ENCODE data around the gene VSIR. TPM values are rescaled to one million over a fixed set of nuclear protein-coding genes. Genes with fewer than 3 reads are reported as not detected.

Gene VSIR
- total RNA-seq, 3 donors from 2014 or later (not counting 1 experiment from before 2014, with no cell fraction given) = 134 to 193 (median 178) TPM

GRCh38 chr10:71742301-71743088, 30.8 kb downstream of the VSIR start:
- no peaks in the 10 kb centered on the region for H3K27me3 ChIP-seq (ENCODE audit: control insufficient read depth, insufficient read depth, low read length)
- H3K27ac ChIP-seq (ENCODE audit: low read length) = peak overlapping the region; percentile 60
- DNase-seq = peak; percentile 47 to 70
- no peaks in the 10 kb centered on the region for H3K9me3 ChIP-seq (ENCODE audit: control insufficient read depth, insufficient read depth, low read length)
- peaks cover 98% of the 10 kb centered on the region for H3K4me1 ChIP-seq (ENCODE audit: control insufficient read depth, insufficient read depth, low read length)
- peaks cover 77 to 90% of the 10 kb centered on the region in 2 donors for H3K4me1 Mint-ChIP-seq
- no peaks in the 10 kb centered on the region for H3K9me3 Mint-ChIP-seq
- H3K4me3 ChIP-seq (ENCODE audit: low read length) = no peak overlapping the region
- H3K27me3 Mint-ChIP-seq (ENCODE audit: low read depth in 2 of 2) = no peaks in the 10 kb centered on the region
- H3K36me3 ChIP-seq (ENCODE audit: control insufficient read depth, insufficient read depth, low read length) = no peaks in the 10 kb centered on the region
- WGBS (ENCODE audit: insufficient coverage) = 29% methylated on average over 10 of the region's 10 CpGs
- intact Hi-C loops (cut with micrococcal nuclease) = loop anchor here (5.0 kb wide), 1 partner anchor 45 kb away; no protein-coding TSS in a partner anchor
- H3K4me3 Mint-ChIP-seq = peak overlapping the region; percentile 80
- H3K36me3 Mint-ChIP-seq = no peaks in the 10 kb centered on the region
- peak; percentile 77 to 89 (median 78) for ATAC-seq
- no peak for TF ChIP-seq CTCF (IDR thresholded peaks at IDR 0.05)
- peak overlapping the region; percentile 88 to 90 for H3K27ac Mint-ChIP-seq

DNA sequence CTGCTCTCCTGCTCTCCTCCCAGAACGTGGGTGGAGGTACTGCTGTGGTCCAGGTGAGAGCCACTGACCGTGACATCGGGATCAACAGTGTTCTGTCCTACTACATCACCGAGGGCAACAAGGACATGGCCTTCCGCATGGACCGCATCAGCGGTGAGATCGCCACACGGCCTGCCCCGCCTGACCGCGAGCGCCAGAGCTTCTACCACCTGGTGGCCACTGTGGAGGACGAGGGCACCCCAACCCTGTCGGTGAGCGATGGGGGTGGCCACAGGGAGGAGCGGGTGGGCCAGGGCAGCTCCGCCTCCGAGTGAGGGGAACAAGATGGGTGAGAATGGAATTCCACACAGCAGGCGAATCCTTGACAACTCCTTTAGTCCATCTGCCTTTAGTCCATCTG, 31.6 kb downstream of the VSIR start:
- Mint-ChIP-seq H3K4me3 (peak overlapping the region; percentile 80), H3K36me3 (no peaks in the 10 kb centered on the region), H3K27me3 (ENCODE audit: low read depth in 2 of 2) (no peaks in the 10 kb centered on the region), H3K9me3 (no peaks in the 10 kb centered on the region), H3K27ac (peak overlapping the region; percentile 88 to 90), H3K4me1 (peaks cover 75 to 88% of the 10 kb centered on the region in 2 donors)
- no peaks in the 10 kb centered on the region for H3K36me3 ChIP-seq (ENCODE audit: control insufficient read depth, insufficient read depth, low read length)
- no peak for TF ChIP-seq CTCF (IDR thresholded peaks at IDR 0.05)
- intact Hi-C loops (cut with micrococcal nuclease) = loop anchor here (5.0 kb wide), 1 partner anchor 44 kb away; no protein-coding TSS in a partner anchor
- ATAC-seq (no peak), DNase-seq (no peak)
- WGBS (ENCODE audit: insufficient coverage) = 92% methylated on average over 18 of the region's 20 CpGs
- peaks cover 98% of the 10 kb centered on the region for H3K4me1 ChIP-seq (ENCODE audit: control insufficient read depth, insufficient read depth, low read length)
- H3K27me3 ChIP-seq (ENCODE audit: control insufficient read depth, insufficient read depth, low read length) = no peaks in the 10 kb centered on the region
- H3K4me3 ChIP-seq (ENCODE audit: low read length) = no peak overlapping the region
- no peaks in the 10 kb centered on the region for H3K9me3 ChIP-seq (ENCODE audit: control insufficient read depth, insufficient read depth, low read length)
- peak overlapping the region; percentile 60 for H3K27ac ChIP-seq (ENCODE audit: low read length)

DNA sequence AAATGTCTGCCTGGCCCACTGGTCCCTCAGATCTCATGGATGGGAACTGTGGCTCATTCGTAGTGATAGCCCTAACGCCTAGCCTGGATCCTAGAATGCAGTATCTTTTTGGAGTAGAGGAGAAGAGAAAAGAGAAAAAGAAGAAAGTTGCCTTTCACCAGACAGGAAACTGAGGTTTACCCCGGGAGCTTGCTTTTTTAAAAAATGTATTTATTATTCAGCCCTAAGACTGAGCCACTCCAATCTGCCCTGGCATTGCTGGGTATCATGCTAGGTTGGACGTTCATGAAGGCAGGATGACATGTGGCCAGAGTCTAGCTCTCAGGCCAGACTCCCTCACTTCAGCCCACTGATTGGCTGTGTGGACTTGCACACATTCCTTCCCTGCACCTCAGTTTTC, 32.3 kb downstream of the VSIR start:
- 39% methylated on average over 3 of the region's 4 CpGs for WGBS (ENCODE audit: insufficient coverage)
- Histone ChIP-seq H3K36me3 (ENCODE audit: control insufficient read depth, insufficient read depth, low read length) (no peaks in the 10 kb centered on the region), H3K27ac (ENCODE audit: low read length) (peak overlapping the region; percentile 60), H3K27me3 (ENCODE audit: control insufficient read depth, insufficient read depth, low read length) (no peaks in the 10 kb centered on the region), H3K9me3 (ENCODE audit: control insufficient read depth, insufficient read depth, low read length) (no peaks in the 10 kb centered on the region), H3K4me1 (ENCODE audit: control insufficient read depth, insufficient read depth, low read length) (peaks cover 98% of the 10 kb centered on the region), H3K4me3 (ENCODE audit: low read length) (no peak overlapping the region)
- Mint-ChIP-seq H3K4me3 (peak overlapping the region; percentile 68), H3K4me1 (peaks cover 75 to 88% of the 10 kb centered on the region in 2 donors), H3K36me3 (no peaks in the 10 kb centered on the region), H3K27ac (peak overlapping the region; percentile 88 to 90), H3K27me3 (ENCODE audit: low read depth in 2 of 2) (no peaks in the 10 kb centered on the region), H3K9me3 (no peaks in the 10 kb centered on the region)
- DNase-seq = peak in 1 of 2 donors; percentile 37
- TF ChIP-seq CTCF (IDR thresholded peaks at IDR 0.05) = no peak
- no peak for ATAC-seq
- intact Hi-C loops (cut with micrococcal nuclease) = loop anchor here (5.0 kb wide), 1 partner anchor 44 kb away; no protein-coding TSS in a partner anchor

Measured in natural killer cell (primary cell).